OCI-LY3 (cell line): ENCODE data around the gene PCDHA2.

ENCODE experiments used
- H2AFZ ChIP-seq: fragments of 200-600, 300-600 bp; shearing (Covaris generic); 2 replicates; pipeline ENCODE4 v1.6.0; 2014; ENCODE audit warnings: antibody characterized with exemption, low read depth, low read length
- H3K27ac ChIP-seq: fragments of 200-600, 300-600 bp; sonication (generic); 2 replicates; pipeline ENCODE4 v1.5.1; 2014; ENCODE audit warnings: mild to moderate bottlenecking, low read length, moderate library complexity, mixed read lengths
- H3K27me3 ChIP-seq: fragments of 200-600, 300-600 bp; sonication (generic); 2 replicates; pipeline ENCODE4 v1.6.1; 2014; ENCODE audit warnings: low read depth, low read length, mixed read lengths
- H3K36me3 ChIP-seq: fragments of 200-600, 300-600 bp; sonication (generic); replicated peaks from 2 replicates; pipeline ENCODE3; 2014; ENCODE audit warnings: low read depth, low read length, mixed read lengths
- H3K4me1 ChIP-seq: fragments of 300-600, 200-600 bp; sonication (generic); 2 replicates; pipeline ENCODE4 v1.6.1; 2014; ENCODE audit warnings: low read length, mixed read lengths
- H3K4me2 ChIP-seq: fragments of 200-600, 300-600 bp; sonication (generic); 2 replicates; pipeline ENCODE4 v1.6.1; 2014; ENCODE audit warnings: low read length, mixed read lengths
- H3K4me3 ChIP-seq: fragments of 300-600, 200-600 bp; sonication (generic); 2 replicates; pipeline ENCODE4 v1.5.1; 2014; ENCODE audit warnings: antibody characterized with exemption, mild to moderate bottlenecking, low read length, moderate library complexity
- H3K79me2 ChIP-seq: fragments of 300-600, 200-600 bp; shearing (Covaris generic); 2 replicates; pipeline ENCODE4 v1.6.1; 2014; ENCODE audit warnings: mild to moderate bottlenecking, low read length, mixed read lengths
- H3K9ac ChIP-seq: fragments of 300-600, 200-600 bp; shearing (Covaris generic); 2 replicates; pipeline ENCODE4 v1.6.0; 2014; ENCODE audit warnings: mild to moderate bottlenecking, low read length, moderate library complexity
- H3K9me3 ChIP-seq: fragments of 200-600, 300-600 bp; shearing (Covaris generic); 2 replicates; pipeline ENCODE4 v1.6.1; 2014; ENCODE audit warnings: low read length, mixed read lengths; ENCODE audit not compliant: insufficient read depth
- H4K20me1 ChIP-seq: fragments of 200-600, 300-600 bp; sonication (generic); 2 replicates; pipeline ENCODE4 v1.6.1; 2016; ENCODE audit warnings: low read length, mixed read lengths; ENCODE audit not compliant: insufficient read depth
- TF ChIP-seq, protein P1 (sequence below): fragments of 200-600, 300-600 bp; sonication (generic); IDR thresholded peaks from 2 replicates; pipeline ENCODE4 v1.5.1; 2014; ENCODE audit warnings: antibody characterized with exemption, low read length, low read depth

The PCDHA2 gene

GRCh38 chr5:140842798-140843733, 48.4 kb downstream of the PCDHA2 start:
- TF ChIP-seq, protein P1, sequence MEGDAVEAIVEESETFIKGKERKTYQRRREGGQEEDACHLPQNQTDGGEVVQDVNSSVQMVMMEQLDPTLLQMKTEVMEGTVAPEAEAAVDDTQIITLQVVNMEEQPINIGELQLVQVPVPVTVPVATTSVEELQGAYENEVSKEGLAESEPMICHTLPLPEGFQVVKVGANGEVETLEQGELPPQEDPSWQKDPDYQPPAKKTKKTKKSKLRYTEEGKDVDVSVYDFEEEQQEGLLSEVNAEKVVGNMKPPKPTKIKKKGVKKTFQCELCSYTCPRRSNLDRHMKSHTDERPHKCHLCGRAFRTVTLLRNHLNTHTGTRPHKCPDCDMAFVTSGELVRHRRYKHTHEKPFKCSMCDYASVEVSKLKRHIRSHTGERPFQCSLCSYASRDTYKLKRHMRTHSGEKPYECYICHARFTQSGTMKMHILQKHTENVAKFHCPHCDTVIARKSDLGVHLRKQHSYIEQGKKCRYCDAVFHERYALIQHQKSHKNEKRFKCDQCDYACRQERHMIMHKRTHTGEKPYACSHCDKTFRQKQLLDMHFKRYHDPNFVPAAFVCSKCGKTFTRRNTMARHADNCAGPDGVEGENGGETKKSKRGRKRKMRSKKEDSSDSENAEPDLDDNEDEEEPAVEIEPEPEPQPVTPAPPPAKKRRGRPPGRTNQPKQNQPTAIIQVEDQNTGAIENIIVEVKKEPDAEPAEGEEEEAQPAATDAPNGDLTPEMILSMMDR, result no peak

More at GRCh38 chr5:140842798-140843733, 48.4 kb downstream of the PCDHA2 start:
- H4K20me1 ChIP-seq, result no peaks in the 10 kb centered on the region
- H3K36me3 ChIP-seq, result no peaks in the 10 kb centered on the region
- H3K27ac ChIP-seq, result no peak overlapping the region
- no peaks in the 10 kb centered on the region for H3K27me3 ChIP-seq
- H3K4me2 ChIP-seq, result no peak overlapping the region
- H3K4me3 ChIP-seq, result no peak overlapping the region
- no peaks in the 10 kb centered on the region for H3K79me2 ChIP-seq
- H3K4me1 ChIP-seq, result no peaks in the 10 kb centered on the region
- H3K9me3 ChIP-seq, result no peaks in the 10 kb centered on the region
- H2AFZ ChIP-seq, result no peak overlapping the region
- no peak overlapping the region for H3K9ac ChIP-seq
